Neural cell (in vitro differentiated cells): ENCODE results near the gene TRMO. TPM values are rescaled to one million over a fixed set of nuclear protein-coding genes. Genes with fewer than 3 reads are reported as not detected.

Experiments
- H2AFZ ChIP-seq: fragments of 200-600, 300-800 bp; sonication (generic), shearing (Covaris generic); 2 replicates; pipeline ENCODE4 v1.6.0; 2014; ENCODE audit warnings: low read depth, mild to moderate bottlenecking, antibody characterized with exemption, low read length, moderate library complexity
- H3F3A ChIP-seq: fragments of 200-600 bp; shearing (Covaris generic); 2 replicates; pipeline ENCODE4 v1.6.1; 2016; ENCODE audit warnings: mild to moderate bottlenecking, moderate library complexity, mixed read lengths, antibody characterized with exemption, low read length; ENCODE audit not compliant: insufficient read depth, poor library complexity, severe bottlenecking
- H3K27ac ChIP-seq: fragments of 200-600, 300-800 bp; sonication (generic), shearing (Covaris generic); 2 replicates; pipeline ENCODE4 v1.5.1; 2014; ENCODE audit warnings: mild to moderate bottlenecking, low read length, moderate library complexity
- H3K27me3 ChIP-seq: fragments of 300-800, 200-600 bp; sonication (generic), shearing (Covaris generic); 2 replicates; pipeline ENCODE4 v1.6.0; 2014; ENCODE audit warnings: mild to moderate bottlenecking, low read depth, low read length, moderate library complexity; ENCODE audit not compliant: insufficient read depth
- H3K36me3 ChIP-seq: fragments of 300-800, 200-600 bp; sonication (generic), shearing (Covaris generic); 2 replicates; pipeline ENCODE4 v1.5.1; 2014; ENCODE audit warnings: mild to moderate bottlenecking, antibody characterized with exemption, low read length, moderate library complexity; ENCODE audit not compliant: insufficient read depth
- H3K4me2 ChIP-seq: fragments of 300-800, 200-600 bp; sonication (generic), shearing (Covaris generic); 2 replicates; pipeline ENCODE4 v1.6.0; 2014; ENCODE audit warnings: mild to moderate bottlenecking, low read length
- H3K4me3 ChIP-seq: fragments of 300-800, 200-600 bp; sonication (generic), shearing (Covaris generic); 2 replicates; pipeline ENCODE4 v1.5.1; 2014; ENCODE audit warnings: mild to moderate bottlenecking, low read length, moderate library complexity
- H3K79me2 ChIP-seq: fragments of 200-600 bp; shearing (Covaris generic); replicated peaks from 2 replicates; pipeline ENCODE4 v1.6.0; 2014; ENCODE audit warnings: mild to moderate bottlenecking, low read length, moderate library complexity; ENCODE audit not compliant: insufficient read depth
- H3K9ac ChIP-seq: fragments of 300-800, 200-600 bp; sonication (generic), shearing (Covaris generic); 2 replicates; pipeline ENCODE4 v1.6.1; 2016; ENCODE audit warnings: mild to moderate bottlenecking, low read length, mixed read lengths
- H3K9me2 ChIP-seq: fragments of 200-600 bp; shearing (Covaris generic); 2 replicates; pipeline ENCODE4 v1.6.1; 2016; ENCODE audit warnings: mild to moderate bottlenecking, low read length, mixed read lengths; ENCODE audit not compliant: insufficient read depth
- H3K9me3 ChIP-seq: fragments of 200-600, 300-800 bp; sonication (generic), shearing (Covaris generic); 2 replicates; pipeline ENCODE4 v1.6.1; 2016; ENCODE audit warnings: mild to moderate bottlenecking, mixed run types, low read length, moderate library complexity, mixed read lengths
- H4K20me1 ChIP-seq: fragments of 200-600 bp; shearing (Covaris generic); 2 replicates; pipeline ENCODE4 v1.6.1; 2016; ENCODE audit warnings: mild to moderate bottlenecking, mixed run types; ENCODE audit not compliant: insufficient read depth
- CTCF ChIP-seq: fragments of 450-650 bp; IDR thresholded peaks from 2 replicates; pipeline ENCODE4 v1.5.1; 2014; ENCODE audit warnings: antibody characterized with exemption, mild to moderate bottlenecking, moderate library complexity; ENCODE audit not compliant: poor library complexity, severe bottlenecking
- EP300 ChIP-seq: fragments of 450-650 bp; conservative IDR thresholded peaks from 2 replicates; pipeline ENCODE4 v1.6.1; 2014; ENCODE audit warnings: antibody characterized with exemption, mild to moderate bottlenecking, moderate library complexity; ENCODE audit not compliant: poor library complexity, severe bottlenecking
- EZH2 ChIP-seq: fragments of 200-600, 300-800 bp; shearing (Covaris generic), sonication (generic); IDR thresholded peaks from 2 replicates; pipeline ENCODE4 v1.6.1; 2014; ENCODE audit warnings: antibody characterized with exemption, low read length, borderline replicate concordance, mild to moderate bottlenecking; ENCODE audit not compliant: insufficient read depth, poor library complexity, severe bottlenecking
- MXI1 ChIP-seq: fragments of 450-650 bp; conservative IDR thresholded peaks from 2 replicates; pipeline ENCODE4 v1.6.1; 2014; ENCODE audit warnings: antibody characterized with exemption, mild to moderate bottlenecking; ENCODE audit not compliant: poor library complexity, severe bottlenecking
- POLR2AphosphoS5 ChIP-seq: IDR thresholded peaks from 2 replicates; pipeline ENCODE4 v1.6.1; 2012
- RAD21 ChIP-seq: fragments of 450-650 bp; conservative IDR thresholded peaks from 2 replicates; pipeline ENCODE4 v1.6.1; 2014; ENCODE audit warnings: antibody characterized with exemption, mild to moderate bottlenecking, moderate library complexity
- REST ChIP-seq: IDR thresholded peaks from 2 replicates; pipeline ENCODE4 v1.6.1; 2012; ENCODE audit warnings: borderline replicate concordance
- SMC3 ChIP-seq: fragments of 450-650 bp; conservative IDR thresholded peaks from 2 replicates; pipeline ENCODE4 v1.6.1; 2014; ENCODE audit warnings: antibody characterized with exemption, mild to moderate bottlenecking, moderate library complexity; ENCODE audit not compliant: poor library complexity
- TAF1 ChIP-seq: IDR thresholded peaks from 2 replicates; pipeline ENCODE4 v1.6.1; 2012; ENCODE audit warnings: low read depth
- polyA plus RNA-seq: library from polyadenylated mRNA; depleted of rRNA; stranded (reverse); fragments of >200 nt; gene quantifications from 2 replicates; pipeline ENCODE4 v1.2.3, GENCODE V29; 2014

The TRMO gene
- polyA plus RNA-seq, 1 donor from 2014 or later, result 15.4 TPM

- TF ChIP-seq SMC3, result no peak
- TF ChIP-seq MXI1, result no peak
- no peak for TF ChIP-seq CTCF
- TF ChIP-seq EZH2, result no peak
- no peak for TF ChIP-seq REST
- TF ChIP-seq EP300, result no peak
- Histone ChIP-seq H3K36me3 (no peaks in the 10 kb centered on the region), H2AFZ (no peak overlapping the region), H3K27ac (no peak overlapping the region), H4K20me1 (no peaks in the 10 kb centered on the region), H3K27me3 (no peaks in the 10 kb centered on the region), H3K79me2 (no peaks in the 10 kb centered on the region), H3K9me3 (no peaks in the 10 kb centered on the region), H3K9me2 (no peaks in the 10 kb centered on the region), H3K4me3 (no peak overlapping the region), H3K4me2 (no peak overlapping the region), H3F3A (no peaks in the 10 kb centered on the region), H3K9ac (no peak overlapping the region)
Observed at GRCh38 chr9:97880336-97880735, 42.0 kb downstream of the TRMO start.

DNA sequence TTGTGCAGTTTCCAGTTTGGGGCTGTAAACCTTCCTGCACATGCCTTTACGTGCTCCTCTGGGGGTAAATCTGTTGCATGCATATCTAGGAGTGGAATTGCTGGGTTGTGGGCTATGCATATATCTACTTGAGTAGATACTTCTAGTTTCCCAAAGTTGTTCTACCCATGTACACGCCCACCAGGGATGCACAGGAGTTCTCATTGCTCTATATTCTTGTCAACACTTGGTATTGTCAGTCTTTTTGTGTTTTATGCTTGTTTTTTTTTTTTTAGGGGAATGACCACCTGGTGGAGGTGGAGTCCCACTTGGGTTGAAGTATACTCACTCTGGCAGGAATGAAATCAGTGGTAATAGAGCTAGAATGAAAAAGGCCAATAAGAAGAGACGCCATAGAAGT is 46.2 kb downstream of the TRMO start:
- Histone ChIP-seq H3K36me3 (no peaks in the 10 kb centered on the region), H4K20me1 (no peaks in the 10 kb centered on the region), H3K27me3 (no peaks in the 10 kb centered on the region), H3K79me2 (no peaks in the 10 kb centered on the region), H2AFZ (no peak overlapping the region), H3K4me2 (no peak overlapping the region), H3K4me3 (no peak overlapping the region), H3K9me2 (no peaks in the 10 kb centered on the region), H3K27ac (no peak overlapping the region), H3K9ac (no peak overlapping the region), H3F3A (no peaks in the 10 kb centered on the region), H3K9me3 (no peaks in the 10 kb centered on the region)
- TF ChIP-seq CTCF, result no peak
- TF ChIP-seq POLR2AphosphoS5, result no peak
- TF ChIP-seq EZH2, result no peak
- no peak for TF ChIP-seq REST
- TF ChIP-seq SMC3, result no peak
- TF ChIP-seq EP300, result no peak
- TF ChIP-seq MXI1, result no peak
- no peak for TF ChIP-seq TAF1
- TF ChIP-seq RAD21, result no peak
